ENCODE data around the gene KRTAP20-4. TPM values are rescaled to one million over a fixed set of nuclear protein-coding genes. Genes with fewer than 3 reads are reported as not detected.

KRTAP20-4 gene
- total RNA-seq, 1 experiment from 2014 or later = not detected

DNA sequence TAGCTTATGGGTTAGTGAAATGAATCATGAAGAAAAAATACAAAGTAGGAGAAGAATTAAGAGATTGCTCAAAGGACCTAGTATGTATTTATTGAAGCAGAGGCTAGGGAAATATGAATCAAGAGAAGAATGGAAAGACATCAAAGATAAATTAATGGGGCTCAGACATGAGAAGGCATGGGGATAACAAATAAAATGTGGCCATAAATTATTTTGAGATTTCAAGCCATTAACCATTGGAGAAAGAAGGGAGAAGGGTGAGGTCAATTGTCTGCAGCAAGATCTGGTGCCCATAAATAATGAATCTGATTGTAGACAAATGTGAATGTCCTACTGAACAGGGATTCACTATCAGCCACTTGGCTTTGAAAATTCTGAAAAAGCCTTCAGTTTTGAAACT lies 32.5 kb downstream of the KRTAP20-4 start:
- no peak for DNase-seq (ENCODE audit: low read depth)

DNA sequence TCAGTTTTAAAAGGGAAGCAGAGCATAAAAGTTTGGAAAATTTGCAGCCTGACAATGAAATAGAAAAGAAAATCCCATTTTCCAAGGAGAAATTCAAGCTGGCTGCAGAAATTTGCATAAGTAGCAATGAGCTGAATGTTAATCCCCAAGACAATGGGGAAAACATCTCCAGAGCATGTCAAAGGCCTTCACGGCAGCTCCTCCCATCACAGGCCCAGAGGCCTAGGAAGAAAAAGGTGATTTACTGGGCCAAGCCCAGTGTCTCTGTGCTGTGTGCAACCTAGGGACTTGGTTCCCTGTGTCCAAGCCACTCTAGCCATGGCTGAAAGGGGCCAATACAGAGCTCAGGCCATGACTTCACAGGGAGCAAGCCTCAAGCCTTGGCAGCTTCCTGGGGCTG lies 48.3 kb downstream of the KRTAP20-4 start:
- DNase-seq (ENCODE audit: low read depth) = no peak

Other genes with a start within 250 kb of the KRTAP20-4 start
- not detected in 2 replicates for gene KRTAP13-2, start 248.4 kb upstream of the KRTAP20-4 start, total RNA-seq (2014; rRNA removed; shearing (Covaris generic))
- not detected in 2 replicates for gene KRTAP13-1, start 224.6 kb upstream of the KRTAP20-4 start, total RNA-seq (2014; rRNA removed; shearing (Covaris generic))
- gene KRTAP13-3, start 194.7 kb upstream of the KRTAP20-4 start, total RNA-seq (2014; rRNA removed; shearing (Covaris generic)) = not detected in 2 replicates
- not detected in 2 replicates for gene KRTAP13-4, start 190.4 kb upstream of the KRTAP20-4 start, total RNA-seq (2014; rRNA removed; shearing (Covaris generic))
- not detected in 2 replicates for gene KRTAP15-1, start 180.4 kb upstream of the KRTAP20-4 start, total RNA-seq (2014; rRNA removed; shearing (Covaris generic))
- not detected in 2 replicates for gene KRTAP19-1, start 140.3 kb upstream of the KRTAP20-4 start, total RNA-seq (2014; rRNA removed; shearing (Covaris generic))
- not detected in 2 replicates for gene KRTAP19-2, start 133.2 kb upstream of the KRTAP20-4 start, total RNA-seq (2014; rRNA removed; shearing (Covaris generic))
- gene KRTAP19-3, start 128.6 kb upstream of the KRTAP20-4 start, total RNA-seq (2014; rRNA removed; shearing (Covaris generic)) = not detected in 2 replicates
- gene KRTAP19-4, start 123.5 kb upstream of the KRTAP20-4 start, total RNA-seq (2014; rRNA removed; shearing (Covaris generic)) = not detected in 2 replicates
- gene KRTAP19-5, start 118.5 kb upstream of the KRTAP20-4 start, total RNA-seq (2014; rRNA removed; shearing (Covaris generic)) = not detected in 2 replicates
- not detected in 2 replicates for gene KRTAP19-6, start 78.8 kb upstream of the KRTAP20-4 start, total RNA-seq (2014; rRNA removed; shearing (Covaris generic))
- not detected in 2 replicates for gene KRTAP19-7, start 59.3 kb upstream of the KRTAP20-4 start, total RNA-seq (2014; rRNA removed; shearing (Covaris generic))
- not detected in 2 replicates for gene KRTAP22-2, start 30.2 kb upstream of the KRTAP20-4 start, total RNA-seq (2014; rRNA removed; shearing (Covaris generic))
- not detected in 2 replicates for gene KRTAP6-3, start 28.2 kb upstream of the KRTAP20-4 start, total RNA-seq (2014; rRNA removed; shearing (Covaris generic))
- not detected in 2 replicates for gene KRTAP6-2, start 21.7 kb upstream of the KRTAP20-4 start, total RNA-seq (2014; rRNA removed; shearing (Covaris generic))
- not detected in 2 replicates for gene KRTAP22-1, start 19.5 kb upstream of the KRTAP20-4 start, total RNA-seq (2014; rRNA removed; shearing (Covaris generic))
- not detected in 2 replicates for gene KRTAP6-1, start 6.7 kb upstream of the KRTAP20-4 start, total RNA-seq (2014; rRNA removed; shearing (Covaris generic))
- gene KRTAP20-1, start 4.2 kb upstream of the KRTAP20-4 start, total RNA-seq (2014; rRNA removed; shearing (Covaris generic)) = not detected in 2 replicates
- not detected in 2 replicates for gene KRTAP20-2, start 14.6 kb downstream of the KRTAP20-4 start, total RNA-seq (2014; rRNA removed; shearing (Covaris generic))
- not detected in 2 replicates for gene KRTAP20-3, start 22.2 kb downstream of the KRTAP20-4 start, total RNA-seq (2014; rRNA removed; shearing (Covaris generic))
- gene KRTAP21-3, start 98.2 kb downstream of the KRTAP20-4 start, total RNA-seq (2014; rRNA removed; shearing (Covaris generic)) = not detected in 2 replicates
- gene KRTAP21-2, start 126.6 kb downstream of the KRTAP20-4 start, total RNA-seq (2014; rRNA removed; shearing (Covaris generic)) = not detected in 2 replicates
- gene KRTAP21-1, start 134.8 kb downstream of the KRTAP20-4 start, total RNA-seq (2014; rRNA removed; shearing (Covaris generic)) = not detected in 2 replicates
- not detected in 2 replicates for gene KRTAP8-1, start 192.6 kb downstream of the KRTAP20-4 start, total RNA-seq (2014; rRNA removed; shearing (Covaris generic))
- not detected in 2 replicates for gene KRTAP7-1, start 209.1 kb downstream of the KRTAP20-4 start, total RNA-seq (2014; rRNA removed; shearing (Covaris generic))

Data from RPMI7951 (cell line).